Keratinocyte (primary cell): ENCODE results near the gene SH2B2.

Experiments
- CTCF ChIP-seq, 3 experiments: IDR thresholded peaks in 1 of 3; conservative IDR thresholded peaks in 1 of 3; optimal IDR thresholded peaks in 1 of 3; 2 replicates in 2 of 3; 3 replicates in 1 of 3; pipeline versions ENCODE3 to v1.5.1; 2011; ENCODE audit warnings: low read length in 3 of 3, mild to moderate bottlenecking in 3 of 3, moderate library complexity in 2 of 3, control low read depth in 1 of 3, inconsistent platforms in 1 of 3; ENCODE audit not compliant: insufficient read depth in 2 of 3; ENCODE audit errors: extremely low read depth in 1 of 3
- EZH2 ChIP-seq: IDR thresholded peaks from one replicate; pipeline ENCODE4 v1.6.1; 2012; ENCODE audit warnings: inconsistent platforms, mild to moderate bottlenecking, low read length, moderate library complexity

- no peak for TF ChIP-seq EZH2
- TF ChIP-seq CTCF (optimal IDR thresholded peaks at IDR 0.05 in 1 of 3, IDR thresholded peaks at IDR 0.05 in 1 of 3, conservative IDR thresholded peaks at IDR 0.05 in 1 of 3; ENCODE audit: extremely low read depth in 1 of 3, insufficient read depth in 2 of 3, low read length in 3 of 3), result no peak
Measured at GRCh38 chr7:102252366-102252982, 34.2 kb upstream of the SH2B2 start.
